Measurements from ENCODE around the gene OR52M1. TPM values are rescaled to one million over a fixed set of nuclear protein-coding genes. Genes with fewer than 3 reads are reported as not detected.

OR52M1 gene
- polyA plus RNA-seq, 1 donor (not counting 4 experiments of a cell fraction or from before 2014, with no cell fraction given), result not detected

DNA sequence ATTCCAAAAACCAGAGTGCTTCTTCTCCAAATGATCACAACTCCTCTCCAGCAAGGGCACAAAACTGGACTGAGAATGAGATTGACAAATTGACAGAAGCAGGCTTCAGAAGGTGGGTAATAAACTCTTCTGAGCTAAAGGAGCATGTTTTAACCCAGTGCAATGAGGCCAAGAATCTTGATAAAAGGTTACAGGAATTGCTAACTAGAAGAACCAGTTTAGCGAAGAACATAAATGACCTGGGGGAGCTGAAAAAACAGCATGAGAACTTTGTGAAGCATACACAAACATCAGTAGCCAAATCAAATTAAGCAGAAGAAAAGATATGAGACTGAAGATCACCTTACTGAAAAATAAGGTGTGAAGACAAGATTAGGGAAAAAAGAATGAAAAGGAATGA lies 15.5 kb downstream of the OR52M1 start:
- H3K9me1 ChIP-seq (ENCODE audit: control insufficient read depth, extremely low read depth, insufficient read depth, low read length), result no peaks in the 10 kb centered on the region
- FAIRE-seq (no peak), DNase-seq (ENCODE audit: low read depth, low spot score) (no peak)
- H3K27me3 ChIP-seq (ENCODE audit: control insufficient read depth, extremely low read depth, insufficient read depth, low read length), result no peaks in the 10 kb centered on the region
- dilution Hi-C loops (cut with MboI; ENCODE audit: extremely low pct_ligation_motif_present, low sequenced_read_pairs), result loop anchor here (25.0 kb wide), 1 partner anchor 373 kb away; no protein-coding TSS in a partner anchor
- H3K9ac ChIP-seq (ENCODE audit: control insufficient read depth, extremely low read depth, insufficient read depth, low read length), result no peak overlapping the region
- H3K27ac ChIP-seq (ENCODE audit: control insufficient read depth, insufficient read depth, low read length), result no peak overlapping the region
- no peak overlapping the region for H3K4me2 ChIP-seq (ENCODE audit: control insufficient read depth, extremely low read depth, insufficient read depth, low read depth, low read length)
- H2AFZ ChIP-seq (ENCODE audit: control insufficient read depth, low read length), result no peak overlapping the region
- H4K20me1 ChIP-seq (ENCODE audit: control insufficient read depth, extremely low read depth, insufficient read depth, low read length), result no peaks in the 10 kb centered on the region
- H3K36me3 ChIP-seq (ENCODE audit: control insufficient read depth in 2 of 2, extremely low read depth in 1 of 2, insufficient read depth in 2 of 2, low read length in 2 of 2), result no peaks in the 10 kb centered on the region
- no peaks in the 10 kb centered on the region for H3K79me2 ChIP-seq (ENCODE audit: control insufficient read depth, insufficient read depth, low read length)
- H3K4me1 ChIP-seq (ENCODE audit: control insufficient read depth, extremely low read depth, insufficient read depth, low read length), result no peaks in the 10 kb centered on the region
- no peaks in the 10 kb centered on the region for H3K9me3 ChIP-seq (ENCODE audit: control insufficient read depth, low read depth, low read length)
- no peak overlapping the region for H3K4me3 ChIP-seq (ENCODE audit: control insufficient read depth in 2 of 3, extremely low read depth in 1 of 3, insufficient read depth in 2 of 3, low read depth in 1 of 3, low read length in 3 of 3)
- TF ChIP-seq EZH2 (IDR thresholded peaks at IDR 0.05; ENCODE audit: low read length), result no peak
- TF ChIP-seq, protein P1, sequence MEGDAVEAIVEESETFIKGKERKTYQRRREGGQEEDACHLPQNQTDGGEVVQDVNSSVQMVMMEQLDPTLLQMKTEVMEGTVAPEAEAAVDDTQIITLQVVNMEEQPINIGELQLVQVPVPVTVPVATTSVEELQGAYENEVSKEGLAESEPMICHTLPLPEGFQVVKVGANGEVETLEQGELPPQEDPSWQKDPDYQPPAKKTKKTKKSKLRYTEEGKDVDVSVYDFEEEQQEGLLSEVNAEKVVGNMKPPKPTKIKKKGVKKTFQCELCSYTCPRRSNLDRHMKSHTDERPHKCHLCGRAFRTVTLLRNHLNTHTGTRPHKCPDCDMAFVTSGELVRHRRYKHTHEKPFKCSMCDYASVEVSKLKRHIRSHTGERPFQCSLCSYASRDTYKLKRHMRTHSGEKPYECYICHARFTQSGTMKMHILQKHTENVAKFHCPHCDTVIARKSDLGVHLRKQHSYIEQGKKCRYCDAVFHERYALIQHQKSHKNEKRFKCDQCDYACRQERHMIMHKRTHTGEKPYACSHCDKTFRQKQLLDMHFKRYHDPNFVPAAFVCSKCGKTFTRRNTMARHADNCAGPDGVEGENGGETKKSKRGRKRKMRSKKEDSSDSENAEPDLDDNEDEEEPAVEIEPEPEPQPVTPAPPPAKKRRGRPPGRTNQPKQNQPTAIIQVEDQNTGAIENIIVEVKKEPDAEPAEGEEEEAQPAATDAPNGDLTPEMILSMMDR (optimal IDR thresholded peaks at IDR 0.05 in 1 of 3, IDR thresholded peaks at IDR 0.05 in 1 of 3, conservative IDR thresholded peaks at IDR 0.05 in 1 of 3; ENCODE audit: extremely low read depth in 1 of 3, insufficient read depth in 2 of 3, low read length in 3 of 3), result no peak

DNA sequence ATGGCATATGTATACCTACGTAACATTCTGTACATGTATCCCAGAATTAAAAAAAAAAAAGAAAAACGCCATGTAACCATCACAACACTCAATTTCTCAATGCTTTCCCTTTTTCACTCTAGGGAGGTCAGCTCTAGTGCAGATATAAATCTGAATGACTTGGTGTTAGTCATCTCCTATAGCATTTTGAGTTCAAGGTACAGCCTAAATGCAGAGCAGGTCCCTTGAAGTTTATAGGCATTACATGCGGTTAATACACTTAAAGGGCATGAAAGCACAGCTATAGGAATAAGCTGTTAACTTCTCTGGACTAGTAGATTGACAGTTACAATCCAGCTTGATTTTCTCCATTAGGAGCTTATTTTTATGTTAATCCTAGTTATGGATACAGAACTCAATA lies 20.4 kb downstream of the OR52M1 start:
- H3K4me1 ChIP-seq (ENCODE audit: control insufficient read depth, extremely low read depth, insufficient read depth, low read length), result no peaks in the 10 kb centered on the region
- no peaks in the 10 kb centered on the region for H4K20me1 ChIP-seq (ENCODE audit: control insufficient read depth, extremely low read depth, insufficient read depth, low read length)
- no peaks in the 10 kb centered on the region for H3K27me3 ChIP-seq (ENCODE audit: control insufficient read depth, extremely low read depth, insufficient read depth, low read length)
- H3K9me3 ChIP-seq (ENCODE audit: control insufficient read depth, low read depth, low read length), result no peaks in the 10 kb centered on the region
- no peak overlapping the region for H3K9ac ChIP-seq (ENCODE audit: control insufficient read depth, extremely low read depth, insufficient read depth, low read length)
- no peaks in the 10 kb centered on the region for H3K9me1 ChIP-seq (ENCODE audit: control insufficient read depth, extremely low read depth, insufficient read depth, low read length)
- H3K4me3 ChIP-seq (ENCODE audit: control insufficient read depth in 2 of 3, extremely low read depth in 1 of 3, insufficient read depth in 2 of 3, low read depth in 1 of 3, low read length in 3 of 3), result no peak overlapping the region
- dilution Hi-C loops (cut with MboI; ENCODE audit: extremely low pct_ligation_motif_present, low sequenced_read_pairs), result loop anchor here (25.0 kb wide), 1 partner anchor 378 kb away; no protein-coding TSS in a partner anchor
- TF ChIP-seq, protein P1 (optimal IDR thresholded peaks at IDR 0.05 in 1 of 3, IDR thresholded peaks at IDR 0.05 in 1 of 3, conservative IDR thresholded peaks at IDR 0.05 in 1 of 3; ENCODE audit: extremely low read depth in 1 of 3, insufficient read depth in 2 of 3, low read length in 3 of 3), result no peak
- TF ChIP-seq EZH2 (IDR thresholded peaks at IDR 0.05; ENCODE audit: low read length), result no peak
- FAIRE-seq (no peak), DNase-seq (ENCODE audit: low read depth, low spot score) (no peak)
- H3K27ac ChIP-seq (ENCODE audit: control insufficient read depth, insufficient read depth, low read length), result no peak overlapping the region
- H3K36me3 ChIP-seq (ENCODE audit: control insufficient read depth in 2 of 2, extremely low read depth in 1 of 2, insufficient read depth in 2 of 2, low read length in 2 of 2), result no peaks in the 10 kb centered on the region
- H3K79me2 ChIP-seq (ENCODE audit: control insufficient read depth, insufficient read depth, low read length), result no peaks in the 10 kb centered on the region
- no peak overlapping the region for H2AFZ ChIP-seq (ENCODE audit: control insufficient read depth, low read length)
- H3K4me2 ChIP-seq (ENCODE audit: control insufficient read depth, extremely low read depth, insufficient read depth, low read depth, low read length), result no peak overlapping the region
